ENCODE results near the gene TRAF5. TPM values are rescaled to one million over a fixed set of nuclear protein-coding genes. Genes with fewer than 3 reads are reported as not detected.
A peak's percentile ranks its signal among the peaks of the same experiment; 100 is the strongest.

Gene TRAF5
- total RNA-seq, 1 donor from 2014 or later = 3.9 TPM

DNA sequence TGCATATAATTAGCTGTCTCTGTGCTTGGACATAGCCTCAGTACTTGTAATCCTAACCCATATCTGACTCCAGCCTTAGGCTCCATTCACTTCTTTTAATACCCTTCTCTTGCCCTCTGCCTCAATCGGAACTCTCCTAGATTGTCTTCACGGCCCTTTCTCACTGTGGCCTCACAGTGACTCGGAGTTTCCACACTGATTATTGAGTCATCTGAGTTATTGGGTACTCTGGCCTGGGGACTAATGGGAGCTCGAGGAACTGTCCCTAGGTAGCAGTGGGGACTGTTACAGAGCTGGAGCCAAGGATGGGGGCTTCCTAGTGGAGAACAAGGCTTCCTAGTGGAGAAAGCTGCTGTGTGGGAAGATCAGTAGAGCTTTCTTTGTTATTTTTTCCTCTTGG, 17.0 kb downstream of the TRAF5 start:
- Histone ChIP-seq H3K9me3 (no peaks in the 10 kb centered on the region), H3K4me3 (no peak overlapping the region), H3K27ac (peak overlapping the region in 1 of 2 donors; percentile 26), H3K27me3 (no peaks in the 10 kb centered on the region), H3K36me3 (peaks cover 0 to 15% of the 10 kb centered on the region in 2 donors), H3K4me1 (peaks cover 5 to 15% of the 10 kb centered on the region in 2 donors)
- TF ChIP-seq, protein P1, sequence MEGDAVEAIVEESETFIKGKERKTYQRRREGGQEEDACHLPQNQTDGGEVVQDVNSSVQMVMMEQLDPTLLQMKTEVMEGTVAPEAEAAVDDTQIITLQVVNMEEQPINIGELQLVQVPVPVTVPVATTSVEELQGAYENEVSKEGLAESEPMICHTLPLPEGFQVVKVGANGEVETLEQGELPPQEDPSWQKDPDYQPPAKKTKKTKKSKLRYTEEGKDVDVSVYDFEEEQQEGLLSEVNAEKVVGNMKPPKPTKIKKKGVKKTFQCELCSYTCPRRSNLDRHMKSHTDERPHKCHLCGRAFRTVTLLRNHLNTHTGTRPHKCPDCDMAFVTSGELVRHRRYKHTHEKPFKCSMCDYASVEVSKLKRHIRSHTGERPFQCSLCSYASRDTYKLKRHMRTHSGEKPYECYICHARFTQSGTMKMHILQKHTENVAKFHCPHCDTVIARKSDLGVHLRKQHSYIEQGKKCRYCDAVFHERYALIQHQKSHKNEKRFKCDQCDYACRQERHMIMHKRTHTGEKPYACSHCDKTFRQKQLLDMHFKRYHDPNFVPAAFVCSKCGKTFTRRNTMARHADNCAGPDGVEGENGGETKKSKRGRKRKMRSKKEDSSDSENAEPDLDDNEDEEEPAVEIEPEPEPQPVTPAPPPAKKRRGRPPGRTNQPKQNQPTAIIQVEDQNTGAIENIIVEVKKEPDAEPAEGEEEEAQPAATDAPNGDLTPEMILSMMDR (IDR thresholded peaks at IDR 0.05) = no peak
- DNase-seq (ENCODE audit: low spot score in 2 of 2) = no peak
- intact Hi-C loops (cut with DNase I) = no loop called here

DNA sequence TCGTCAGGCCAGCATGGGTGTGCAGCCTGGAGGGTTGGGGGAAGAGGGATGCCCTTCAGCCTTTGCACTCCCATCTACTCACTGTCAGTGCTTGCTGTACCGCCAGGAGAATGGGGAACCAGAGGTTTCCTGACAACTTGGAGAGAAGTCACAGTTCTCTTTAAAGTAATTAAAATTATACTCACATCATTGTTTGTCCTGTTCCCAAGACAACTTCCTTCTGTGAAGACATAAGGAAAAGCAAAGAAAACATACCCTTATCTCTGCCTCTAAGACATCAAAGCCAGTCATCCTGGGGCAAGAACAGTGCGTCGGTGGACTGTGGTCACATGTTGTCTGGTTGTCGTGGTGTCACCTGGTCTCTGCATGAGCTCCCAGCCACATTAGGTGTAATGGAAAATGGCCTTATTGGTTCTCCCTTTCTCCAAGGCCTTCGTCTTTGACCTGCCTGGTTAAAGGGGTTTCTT, 17.6 kb downstream of the TRAF5 start:
- intact Hi-C loops (cut with DNase I) = no loop called here
- H3K4me1 ChIP-seq = peaks cover 5 to 12% of the 10 kb centered on the region in 2 donors
- DNase-seq (ENCODE audit: low spot score in 2 of 2) = no peak
- peak overlapping the region in 1 of 2 donors; percentile 26 for H3K27ac ChIP-seq
- peaks cover 0 to 9% of the 10 kb centered on the region in 2 donors for H3K36me3 ChIP-seq
- H3K9me3 ChIP-seq = no peaks in the 10 kb centered on the region
- TF ChIP-seq, protein P1 (IDR thresholded peaks at IDR 0.05) = no peak
- H3K27me3 ChIP-seq = no peaks in the 10 kb centered on the region
- H3K4me3 ChIP-seq = no peak overlapping the region

GRCh38 chr1:211345719-211346118, 19.1 kb downstream of the TRAF5 start:
- intact Hi-C loops (cut with DNase I) = no loop called here
- no peak overlapping the region for H3K4me3 ChIP-seq
- H3K27me3 ChIP-seq = no peaks in the 10 kb centered on the region
- no peak for DNase-seq (ENCODE audit: low spot score in 2 of 2)
- H3K4me1 ChIP-seq = peaks cover 0 to 7% of the 10 kb centered on the region in 2 donors
- TF ChIP-seq, protein P1 (IDR thresholded peaks at IDR 0.05) = no peak
- no peak overlapping the region for H3K27ac ChIP-seq
- H3K9me3 ChIP-seq = no peaks in the 10 kb centered on the region
- H3K36me3 ChIP-seq = peaks cover 0 to 9% of the 10 kb centered on the region in 2 donors

DNA sequence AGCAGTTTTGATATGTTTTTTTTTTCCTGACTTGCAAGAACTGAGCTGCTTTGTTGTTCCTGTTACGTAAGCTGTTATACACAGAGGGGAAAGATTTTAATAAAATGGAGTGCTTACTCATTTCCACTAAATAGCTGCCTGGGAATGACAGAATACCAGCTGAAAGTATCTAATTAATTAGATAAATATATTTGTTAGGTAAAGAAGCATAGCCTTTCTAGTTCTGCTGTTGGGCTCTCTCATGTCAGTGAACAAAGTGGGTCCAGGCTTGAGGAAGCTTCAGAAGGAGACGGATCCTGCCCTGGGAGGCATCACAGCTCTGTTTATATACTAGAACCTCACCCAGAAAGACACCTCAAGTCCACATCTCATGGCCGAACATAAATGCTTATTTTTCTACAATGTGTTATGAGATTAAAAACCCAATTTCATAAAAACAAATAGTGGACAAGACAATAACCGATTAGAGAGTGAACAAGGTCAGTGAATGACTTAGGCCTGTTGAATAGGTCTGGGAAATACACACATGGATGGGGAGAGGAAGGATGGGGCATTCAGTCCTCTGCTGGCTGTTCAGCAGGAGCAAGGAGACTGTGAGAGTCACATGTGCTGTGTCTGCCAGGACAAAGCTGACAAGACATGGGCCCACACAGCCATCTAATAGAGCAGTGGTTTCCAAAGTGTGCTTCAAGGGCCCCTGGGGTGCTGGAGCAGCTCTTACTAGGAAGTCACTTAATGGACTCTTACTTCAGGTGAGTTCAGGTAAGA, 20.6 kb downstream of the TRAF5 start:
- H3K36me3 ChIP-seq = peaks cover 0 to 9% of the 10 kb centered on the region in 2 donors
- TF ChIP-seq, protein P1 (IDR thresholded peaks at IDR 0.05) = no peak
- H3K4me1 ChIP-seq = peaks cover 0 to 5% of the 10 kb centered on the region in 2 donors
- no peak overlapping the region for H3K4me3 ChIP-seq
- intact Hi-C loops (cut with DNase I) = no loop called here
- DNase-seq (ENCODE audit: low spot score in 2 of 2) = no peak
- no peaks in the 10 kb centered on the region for H3K27me3 ChIP-seq
- H3K27ac ChIP-seq = peak overlapping the region in 1 of 2 donors; percentile 53
- no peaks in the 10 kb centered on the region for H3K9me3 ChIP-seq

DNA sequence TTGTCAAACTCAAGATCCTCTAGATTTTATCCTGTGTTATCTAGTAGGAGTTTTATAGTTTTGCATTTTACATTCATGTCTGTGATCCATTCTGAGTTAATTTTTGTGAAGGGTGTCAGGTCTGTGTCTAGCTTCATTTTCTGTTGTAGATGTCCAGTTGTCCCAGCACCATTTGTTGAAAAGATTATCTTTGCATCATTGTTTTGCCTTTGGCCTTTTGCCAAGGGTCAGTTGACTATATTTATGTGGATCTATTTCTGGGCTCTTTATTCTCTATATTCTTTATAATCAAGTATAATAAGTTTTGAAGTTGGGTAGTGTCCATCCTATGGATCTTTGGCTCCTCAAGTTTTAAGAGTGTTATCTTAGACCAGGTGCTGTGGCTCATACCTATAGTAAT, 21.9 kb downstream of the TRAF5 start:
- no peak for DNase-seq (ENCODE audit: low spot score in 2 of 2)
- no peak overlapping the region for H3K4me3 ChIP-seq
- peaks cover 0 to 5% of the 10 kb centered on the region in 2 donors for H3K4me1 ChIP-seq
- H3K27me3 ChIP-seq = no peaks in the 10 kb centered on the region
- TF ChIP-seq, protein P1 (IDR thresholded peaks at IDR 0.05) = no peak
- intact Hi-C loops (cut with DNase I) = no loop called here
- no peaks in the 10 kb centered on the region for H3K9me3 ChIP-seq
- H3K36me3 ChIP-seq = peaks cover 0 to 11% of the 10 kb centered on the region in 2 donors
- H3K27ac ChIP-seq = no peak overlapping the region
